ENCODE results near the gene MAP3K12. TPM values are rescaled to one million over a fixed set of nuclear protein-coding genes. Genes with fewer than 3 reads are reported as not detected.

Gene MAP3K12
- total and polyA plus RNA-seq, 10 of the 15 experiments (the other 5 are each of a cell fraction or from before 2014, with no cell fraction given) = 0.45 to 14.9 (median 6.9) TPM

GRCh38 chr12:53514628-53515290, 15.5 kb upstream of the MAP3K12 start (continued):
- TF ChIP-seq CUX1 (IDR thresholded peaks at IDR 0.05; ENCODE audit: insufficient replicate concordance, low read depth, low read length) (no peak), BRCA1 (IDR thresholded peaks at IDR 0.05; ENCODE audit: low read depth, low read length) (no peak), SP1 (IDR thresholded peaks at IDR 0.05; ENCODE audit: low read depth, low read length) (no peak), SRF (IDR thresholded peaks at IDR 0.05; ENCODE audit: low read depth in 2 of 2, low read length in 2 of 2) (no peak), LARP7 (IDR thresholded peaks at IDR 0.05) (no peak)

GRCh38 chr12:53513712-53514410, 14.6 kb upstream of the MAP3K12 start:
- Histone ChIP-seq H3K9me3 (replicated peaks; ENCODE audit: control insufficient read depth, insufficient read depth, low read length) (no peaks in the 10 kb centered on the region), H3K4me3 (no peak overlapping the region), H3K4me2 (ENCODE audit: control insufficient read depth, insufficient read depth) (no peak overlapping the region), H3K27ac (ENCODE audit: control insufficient read depth, insufficient read depth) (no peak overlapping the region), H3K9ac (ENCODE audit: control insufficient read depth, insufficient read depth, low read length) (no peak overlapping the region), H3K79me2 (ENCODE audit: control insufficient read depth, insufficient read depth, low read length) (no peaks in the 10 kb centered on the region), H3K4me1 (ENCODE audit: control insufficient read depth, insufficient read depth, low read length) (no peaks in the 10 kb centered on the region), H2AFZ (ENCODE audit: control insufficient read depth, low read depth, low read length) (no peak overlapping the region), H4K20me1 (ENCODE audit: control insufficient read depth, insufficient read depth) (no peaks in the 10 kb centered on the region), H3K36me3 (ENCODE audit: control insufficient read depth in 2 of 2, insufficient read depth in 2 of 2, low read length in 1 of 2) (peaks cover 11 to 21% of the 10 kb centered on the region in 2 experiments; a peak in 3 of 4 replicates), H3K27me3 (replicated peaks in 1 of 2; ENCODE audit: control insufficient read depth in 2 of 2, insufficient read depth in 2 of 2, low read length in 1 of 2) (no peaks in the 10 kb centered on the region)
- RAD21 ChIA-PET (ENCODE audit: unreplicated experiment) = no interaction called here
- SMC1A ChIA-PET (ENCODE audit: uncharacterized antibody, unreplicated experiment) = interaction anchor here (1.4 kb wide), 1 partner anchor 37 kb away, joined by 3 read pairs; no protein-coding TSS in a partner anchor
- DNase-seq (ENCODE audit: low read depth, low spot score) = no peak
- in situ Hi-C loops (cut with MboI) = no loop called here
- POLR2A ChIA-PET = no interaction called here
- no TSS peak for BruUV-seq (replicated peaks)
- intact Hi-C loops (cut with micrococcal nuclease; ENCODE audit: unreplicated experiment) = no loop called here
- CTCF ChIA-PET = interaction anchor here (1.1 to 1.3 kb wide), 4 partner anchors 30 to 489 kb away, joined by 3 to 9 read pairs (median 6); no protein-coding TSS in a partner anchor
- no peak for ATAC-seq
- no peak for TF ChIP-seq LARP7 (IDR thresholded peaks at IDR 0.05)
- no peak for TF ChIP-seq DPF2 (IDR thresholded peaks at IDR 0.05)
- TF ChIP-seq KDM1A (IDR thresholded peaks at IDR 0.05; ENCODE audit: borderline replicate concordance) = no peak
- TF ChIP-seq IRF4 (IDR thresholded peaks at IDR 0.05; ENCODE audit: low read depth, low read length) = no peak
- no peak for TF ChIP-seq SP1 (IDR thresholded peaks at IDR 0.05; ENCODE audit: low read depth, low read length)
- no peak for TF ChIP-seq ZNF207 (IDR thresholded peaks at IDR 0.05; ENCODE audit: borderline replicate concordance)
- no peak for TF ChIP-seq USF1 (IDR thresholded peaks at IDR 0.05; ENCODE audit: borderline replicate concordance, extremely low read length, insufficient read depth, low read depth, low read length)
- TF ChIP-seq SRF (IDR thresholded peaks at IDR 0.05; ENCODE audit: low read depth in 2 of 2, low read length in 2 of 2) = no peak
- no peak for TF ChIP-seq EED (IDR thresholded peaks at IDR 0.05; ENCODE audit: low read depth)
- TF ChIP-seq POLR2A (IDR thresholded peaks at IDR 0.05; ENCODE audit: low read depth, low read length) = no peak
- 87% methylated on average over 6 of the region's 6 CpGs for WGBS (ENCODE audit: insufficient coverage, insufficient replicate concordance, low lambda C conversion rate, missing lambda C conversion rate)
- FAIRE-seq = no peak
